ENCODE data around the gene ZNF430. TPM values are rescaled to one million over a fixed set of nuclear protein-coding genes. Genes with fewer than 3 reads are reported as not detected.

ZNF430 gene
- total RNA-seq, 4 donors from 2014 or later, result 5.8 to 12.7 (median 10.4) TPM

GRCh38 chr19:21065336-21065735, 44.9 kb downstream of the ZNF430 start:
- ATAC-seq, result no peak
- Histone ChIP-seq H3K9me3 (peaks cover 0 to 14% (median 0%) of the 10 kb centered on the region in 3 donors), H3K4me3 (no peak overlapping the region), H3K36me3 (peaks cover 0 to 45% of the 10 kb centered on the region in 2 donors), H3K27me3 (no peaks in the 10 kb centered on the region), H3K27ac (no peak overlapping the region), H3K4me1 (no peaks in the 10 kb centered on the region)
- TF ChIP-seq POLR2A (IDR thresholded peaks at IDR 0.05) (no peak), CTCF (IDR thresholded peaks at IDR 0.05) (no peak), POLR2AphosphoS5 (IDR thresholded peaks at IDR 0.05) (no peak)

GRCh38 chr19:21082011-21082975, 61.8 kb downstream of the ZNF430 start, which contains the start of gene ZNF714:
ZNF714 (plus strand) TSS chr19:21082203; CDS start chr19:21098269, 16,066 bp downstream.
- Histone ChIP-seq H3K27ac (peak within 1 kb of the TSS in 3 of 4 donors; percentile 21 to 76 (median 74)), H3K27me3 (no peaks in the 10 kb centered on the region), H3K4me1 (peaks cover 0 to 17% (median 0%) of the 10 kb centered on the region in 3 donors), H3K4me3 (peak within 1 kb of the TSS; percentile 54 to 68), H3K9me3 (no peaks in the 10 kb centered on the region), H3K36me3 (no peaks in the 10 kb centered on the region)
- peak; percentile 94 for ATAC-seq
- WGBS, 2 donors (ENCODE audit: low coverage in 1 of 2), result 2 to 51% methylated on average over 3 to 13 of the region's 38 CpGs
- TF ChIP-seq CTCF (IDR thresholded peaks at IDR 0.05) (no peak), EP300 (IDR thresholded peaks at IDR 0.05) (no peak), POLR2AphosphoS5 (IDR thresholded peaks at IDR 0.05) (peak; percentile 44), POLR2A (IDR thresholded peaks at IDR 0.05) (peak in 1 of 2 donors; percentile 35)

GRCh38 chr19:21084343-21084742, 63.9 kb downstream of the ZNF430 start:
- WGBS, 2 donors (ENCODE audit: low coverage in 1 of 2), result 100% methylated on average over 1 of the region's 1 CpG
- ATAC-seq, result no peak
- H3K4me1 ChIP-seq, result peaks cover 0 to 17% (median 0%) of the 10 kb centered on the region in 3 donors
- no peaks in the 10 kb centered on the region for H3K36me3 ChIP-seq
- H3K27ac ChIP-seq, result no peak overlapping the region
- H3K9me3 ChIP-seq, result no peaks in the 10 kb centered on the region
- no peaks in the 10 kb centered on the region for H3K27me3 ChIP-seq
- H3K4me3 ChIP-seq, result no peak overlapping the region
- TF ChIP-seq POLR2A (IDR thresholded peaks at IDR 0.05) (no peak), EP300 (IDR thresholded peaks at IDR 0.05) (no peak), CTCF (IDR thresholded peaks at IDR 0.05) (no peak), POLR2AphosphoS5 (IDR thresholded peaks at IDR 0.05) (no peak)

- 62 to 64% methylated on average over 1 to 3 of the region's 3 CpGs for WGBS, 2 donors (ENCODE audit: low coverage in 1 of 2)
- no peak for ATAC-seq
- H3K4me3 ChIP-seq, result no peak overlapping the region
- H3K27ac ChIP-seq, result no peak overlapping the region
- no peaks in the 10 kb centered on the region for H3K9me3 ChIP-seq
- no peaks in the 10 kb centered on the region for H3K36me3 ChIP-seq
- peaks cover 0 to 6% (median 2%) of the 10 kb centered on the region in 3 donors for H3K4me1 ChIP-seq
- TF ChIP-seq EP300 (IDR thresholded peaks at IDR 0.05) (no peak), CTCF (IDR thresholded peaks at IDR 0.05) (no peak), POLR2A (IDR thresholded peaks at IDR 0.05) (no peak), POLR2AphosphoS5 (IDR thresholded peaks at IDR 0.05) (no peak)
- H3K27me3 ChIP-seq, result no peaks in the 10 kb centered on the region
Measured at GRCh38 chr19:21087871-21088270, 67.4 kb downstream of the ZNF430 start.

GRCh38 chr19:21092109-21092508, 71.7 kb downstream of the ZNF430 start:
- no peaks in the 10 kb centered on the region for H3K36me3 ChIP-seq
- H3K9me3 ChIP-seq, result no peaks in the 10 kb centered on the region
- H3K27me3 ChIP-seq, result no peaks in the 10 kb centered on the region
- ATAC-seq, result no peak
- peaks cover 0 to 2% (median 0%) of the 10 kb centered on the region in 3 donors for H3K4me1 ChIP-seq
- H3K27ac ChIP-seq, result no peak overlapping the region
- H3K4me3 ChIP-seq, result no peak overlapping the region
- no peak for TF ChIP-seq POLR2A (IDR thresholded peaks at IDR 0.05)
- TF ChIP-seq POLR2AphosphoS5 (IDR thresholded peaks at IDR 0.05), result no peak
- TF ChIP-seq EP300 (IDR thresholded peaks at IDR 0.05), result no peak
- no peak for TF ChIP-seq CTCF (IDR thresholded peaks at IDR 0.05)

All from gastroesophageal sphincter (tissue), 4 donors.